DMS114 treated with DMSO at 0.1 percent for 48 hours (cell line): Measurements from ENCODE around the gene ANKRD6.

Source experiments
- DNase-seq: peaks from one replicate; lab custom pipeline; 2025; ENCODE audit not compliant: unreplicated experiment; lab: John Stamatoyannopoulos, UW

ANKRD6 gene

GRCh38 chr6:89412071-89413005 lies 20.6 kb upstream of the ANKRD6 start, which contains the start of gene RRAGD:
Gene RRAGD (minus strand): TSS chr6:89412273. CDS start chr6:89411993, 280 bp downstream.
- DNase-seq = no peak

GRCh38 chr6:89413006-89413400 lies 19.9 kb upstream of the ANKRD6 start:
- DNase-seq = no peak

- DNase-seq = no peak
These were observed 18.7 kb upstream of the ANKRD6 start for GRCh38 chr6:89414215-89414614.

- no peak for DNase-seq
These were observed 17.8 kb upstream of the ANKRD6 start for GRCh38 chr6:89415185-89415584.

GRCh38 chr6:89416796-89417195 lies 16.2 kb upstream of the ANKRD6 start:
- DNase-seq = no peak

GRCh38 chr6:89430201-89430962 lies 2.6 kb upstream of the ANKRD6 start:
- DNase-seq = no peak

GRCh38 chr6:89433252-89434149 lies 549 bp downstream of the ANKRD6 start:
- no peak for DNase-seq

GRCh38 chr6:89434150-89434499 lies 1.2 kb downstream of the ANKRD6 start:
- no peak for DNase-seq

GRCh38 chr6:89434954-89435353 lies 2.0 kb downstream of the ANKRD6 start:
- DNase-seq = no peak

GRCh38 chr6:89436226-89436625 lies 3.3 kb downstream of the ANKRD6 start:
- no peak for DNase-seq

- no peak for DNase-seq
These were observed 5.3 kb downstream of the ANKRD6 start for GRCh38 chr6:89438248-89438647.

GRCh38 chr6:89439014-89439413 lies 6.1 kb downstream of the ANKRD6 start:
- no peak for DNase-seq

GRCh38 chr6:89440200-89440599 lies 7.2 kb downstream of the ANKRD6 start:
- DNase-seq = no peak

GRCh38 chr6:89443658-89444057 lies 10.7 kb downstream of the ANKRD6 start:
- no peak for DNase-seq

- no peak for DNase-seq
These were observed 16.2 kb downstream of the ANKRD6 start for GRCh38 chr6:89449193-89449592.

- DNase-seq = no peak
These were observed 19.3 kb downstream of the ANKRD6 start for GRCh38 chr6:89452281-89452680.

- DNase-seq = no peak
These were observed 21.3 kb downstream of the ANKRD6 start for GRCh38 chr6:89454300-89454699.

GRCh38 chr6:89458704-89459103 lies 25.8 kb downstream of the ANKRD6 start:
- no peak for DNase-seq

GRCh38 chr6:89459501-89459900 lies 26.5 kb downstream of the ANKRD6 start:
- no peak for DNase-seq

GRCh38 chr6:89460713-89461112 lies 27.8 kb downstream of the ANKRD6 start:
- no peak for DNase-seq

GRCh38 chr6:89462503-89462902 lies 29.6 kb downstream of the ANKRD6 start:
- no peak for DNase-seq
